Measurements from ENCODE around the gene BBOX1.
"Not testable (repeated sequence)": the region's sequence is repeated elsewhere in the genome, so short reads cannot be mapped to it uniquely, and the experiment has no call there.

BBOX1 gene

DNA sequence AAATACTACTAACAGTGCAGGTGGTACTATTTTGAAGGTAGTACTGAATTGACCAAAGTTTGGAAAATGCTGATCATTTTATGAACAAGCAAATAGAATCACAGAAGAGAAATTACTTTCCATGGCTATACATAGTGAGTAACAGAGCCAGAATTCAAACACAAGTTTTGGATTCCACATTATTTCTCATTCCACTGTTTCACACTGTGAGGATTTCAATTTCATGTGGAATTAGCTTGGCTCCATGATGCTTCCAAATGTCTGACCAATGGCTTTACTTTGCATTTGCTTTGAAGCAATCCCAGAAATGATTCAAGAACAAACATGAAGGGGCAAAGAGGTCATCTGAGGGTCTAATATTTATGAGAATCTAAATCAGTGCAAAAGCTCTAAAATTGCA lies 98.1 kb downstream of the BBOX1 start:
- DNase-seq, result no peak

DNA sequence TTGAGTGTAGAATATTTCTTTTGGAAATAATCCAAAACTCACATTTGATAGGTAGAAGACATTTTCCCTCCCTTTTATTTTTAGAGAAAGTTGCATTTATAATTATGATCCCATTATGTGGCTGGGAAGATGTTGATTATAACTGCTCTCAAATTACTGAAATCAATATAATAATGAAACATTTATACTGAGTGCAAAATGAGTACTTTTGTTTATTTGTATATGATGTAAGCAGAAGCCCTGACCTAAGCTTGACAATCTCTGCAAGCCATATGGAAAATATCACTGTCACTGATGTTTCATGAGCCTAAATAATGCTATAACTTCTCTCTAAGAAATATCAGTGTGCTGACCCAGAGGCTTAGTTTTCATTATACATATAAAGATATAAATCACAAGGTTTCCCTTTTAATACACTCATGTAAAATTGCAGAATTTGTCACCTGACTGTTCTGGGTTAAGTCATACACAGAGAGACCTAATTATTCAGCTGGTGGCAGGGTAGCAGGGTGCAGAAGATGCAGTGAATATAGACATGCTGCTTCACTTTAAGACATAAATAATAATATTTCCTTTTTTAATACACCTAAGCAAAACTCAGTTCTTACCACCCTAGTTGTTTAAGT lies 99.2 kb downstream of the BBOX1 start:
- DNase-seq, result no peak

DNA sequence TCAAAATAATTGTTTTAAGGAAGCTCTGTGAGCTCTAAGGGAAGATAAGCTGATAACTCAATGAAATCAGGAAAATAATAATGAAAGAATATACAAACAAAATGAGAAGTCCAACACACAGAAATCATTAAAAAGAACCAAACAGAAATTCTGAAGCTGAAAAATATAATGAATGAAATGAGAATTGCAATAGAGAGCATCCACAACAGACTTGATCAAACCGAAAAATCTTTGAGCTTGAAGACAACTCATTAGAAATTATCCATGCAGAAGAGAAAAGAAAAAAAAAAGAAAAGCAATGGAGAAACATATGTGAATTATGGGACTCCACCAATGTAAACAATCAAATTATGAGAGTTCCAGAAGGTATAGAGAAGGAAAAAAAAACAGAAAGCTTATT lies 101.0 kb downstream of the BBOX1 start:
- DNase-seq, result no peak

DNA sequence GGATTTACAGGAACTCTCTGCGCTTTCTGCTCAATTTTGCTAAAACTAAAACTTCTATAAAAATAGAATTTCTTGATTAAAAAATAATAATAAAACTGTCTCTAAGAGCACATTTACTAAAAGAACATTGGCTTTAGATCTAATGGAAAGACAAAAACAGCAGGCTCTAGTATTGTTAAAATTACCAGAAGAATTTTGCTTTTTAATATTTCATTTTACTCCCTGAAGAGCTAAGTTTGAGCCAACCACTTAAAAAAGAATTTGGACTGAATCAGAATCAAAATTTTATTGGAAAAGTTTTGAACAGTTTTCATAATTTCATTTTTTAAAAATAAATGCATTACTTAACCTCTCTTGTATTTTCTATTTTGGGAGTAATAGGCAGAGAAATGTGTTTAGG lies 107.3 kb downstream of the BBOX1 start:
- no peak for DNase-seq

DNA sequence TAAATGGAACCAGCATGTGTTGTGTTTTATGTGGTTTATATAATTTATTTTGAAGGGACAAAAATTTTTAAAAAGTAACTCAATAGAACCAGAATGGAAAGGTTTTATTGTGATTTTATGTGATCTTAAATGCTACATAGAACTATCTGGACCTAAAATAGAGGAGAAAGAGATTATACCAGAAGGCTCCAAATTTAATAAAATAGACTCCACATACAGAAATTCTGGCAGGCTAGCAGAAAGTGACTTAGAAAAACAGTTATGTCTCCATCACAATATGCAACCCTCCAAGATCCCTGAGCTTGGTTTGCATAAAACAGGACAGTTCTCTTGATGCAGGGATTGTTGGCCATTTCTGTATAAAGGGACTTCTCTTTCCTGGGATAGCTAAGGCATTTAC lies 107.9 kb downstream of the BBOX1 start:
- DNase-seq, result no peak

DNA sequence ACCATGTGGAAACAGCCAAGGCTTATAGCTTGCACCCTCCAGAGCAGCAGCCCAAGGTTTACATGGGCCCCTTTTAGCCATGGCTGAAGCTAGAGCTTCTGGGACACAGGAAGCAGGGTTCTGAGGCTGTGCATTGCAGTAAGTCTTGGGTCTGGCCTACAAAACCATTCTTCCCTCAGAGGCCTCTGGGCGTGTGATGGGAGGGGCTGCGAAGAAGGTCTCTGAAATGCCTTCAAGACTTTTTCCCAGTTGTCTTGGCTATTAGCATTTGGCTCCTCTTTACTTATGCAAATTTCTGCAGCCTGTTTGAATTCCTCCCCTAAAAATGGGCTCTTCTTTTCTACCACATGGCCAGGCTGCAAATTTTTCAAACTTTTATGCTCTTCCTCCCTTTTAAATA lies 109.5 kb downstream of the BBOX1 start:
- DNase-seq, result no peak

DNA sequence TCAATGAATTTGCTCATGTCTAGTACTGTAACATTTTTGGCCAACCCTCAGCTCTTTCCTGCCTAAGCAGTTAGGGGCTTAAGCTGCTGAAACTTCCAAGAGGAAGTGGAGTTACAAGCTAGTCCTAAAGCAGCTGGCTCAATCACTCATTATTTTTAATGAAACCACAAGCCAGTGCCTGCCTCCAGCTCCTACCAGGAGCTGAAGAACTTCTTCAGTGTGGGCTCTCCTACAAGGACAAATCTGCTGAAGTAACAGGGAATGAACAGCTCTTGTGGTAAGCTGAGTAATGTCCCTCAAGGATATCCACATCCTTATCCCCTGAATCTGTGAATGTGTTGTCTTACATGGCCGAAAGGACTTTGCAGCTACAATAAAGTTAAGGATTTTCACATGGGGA lies 112.5 kb downstream of the BBOX1 start:
- no peak for DNase-seq

DNA sequence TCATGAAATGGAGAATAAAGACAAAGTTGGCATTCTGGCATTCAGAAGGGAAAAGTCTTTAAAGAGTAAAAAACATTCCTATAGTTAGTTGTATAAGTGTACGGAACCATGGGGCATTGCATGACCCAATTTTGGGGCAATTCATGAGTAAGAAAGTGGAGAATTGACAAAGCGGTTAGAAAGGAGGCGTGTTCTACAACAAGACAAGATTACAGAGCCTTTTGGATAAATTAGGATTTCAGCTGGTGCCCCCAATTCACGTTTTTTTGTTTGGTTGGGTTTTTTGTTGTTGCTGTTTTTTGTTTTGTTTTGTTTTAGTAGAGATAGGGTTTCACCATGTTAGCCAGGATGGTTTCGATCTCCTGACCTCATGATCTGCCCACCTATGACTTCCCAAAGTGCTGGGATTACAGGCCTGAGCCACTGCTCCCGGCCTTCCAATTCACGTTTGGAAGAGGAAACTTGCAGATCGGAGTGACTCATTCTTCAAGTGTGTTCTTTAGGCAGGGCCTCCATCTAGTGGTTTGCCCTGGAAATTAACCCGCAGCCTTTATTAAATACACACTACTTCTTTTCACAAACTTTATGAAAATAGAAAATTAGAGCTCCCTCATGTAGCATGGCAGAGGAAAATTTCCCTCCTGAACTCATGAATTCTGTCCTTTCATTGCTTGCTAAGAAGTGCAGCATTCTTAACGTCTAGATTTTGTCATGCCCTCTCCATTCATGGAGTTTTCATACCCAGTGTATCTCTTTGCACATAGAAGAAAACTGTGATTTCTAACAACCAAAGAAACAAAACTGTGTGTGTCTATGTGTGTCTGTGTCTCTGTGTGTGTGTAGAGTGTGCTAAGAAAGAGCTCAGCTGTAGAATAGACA lies 118.1 kb downstream of the BBOX1 start:
- peak; percentile 82 for DNase-seq

DNA sequence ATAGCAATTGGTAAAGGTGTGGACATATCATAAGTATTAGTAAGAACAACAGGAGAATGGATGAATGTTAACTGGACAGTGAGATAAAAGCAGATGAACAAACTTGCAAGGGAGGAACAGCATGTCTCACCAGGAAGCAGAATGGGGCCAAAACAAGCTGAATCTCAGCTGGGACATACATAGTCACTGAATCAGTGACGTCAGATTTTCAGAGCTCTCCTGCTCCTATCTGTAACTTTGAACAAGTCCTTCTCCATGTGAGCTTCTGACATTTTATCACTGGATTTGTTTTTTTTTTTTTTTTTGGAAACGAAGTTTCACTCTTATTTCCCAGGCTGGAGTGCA lies 118.7 kb downstream of the BBOX1 start:
- no peak for DNase-seq

DNA sequence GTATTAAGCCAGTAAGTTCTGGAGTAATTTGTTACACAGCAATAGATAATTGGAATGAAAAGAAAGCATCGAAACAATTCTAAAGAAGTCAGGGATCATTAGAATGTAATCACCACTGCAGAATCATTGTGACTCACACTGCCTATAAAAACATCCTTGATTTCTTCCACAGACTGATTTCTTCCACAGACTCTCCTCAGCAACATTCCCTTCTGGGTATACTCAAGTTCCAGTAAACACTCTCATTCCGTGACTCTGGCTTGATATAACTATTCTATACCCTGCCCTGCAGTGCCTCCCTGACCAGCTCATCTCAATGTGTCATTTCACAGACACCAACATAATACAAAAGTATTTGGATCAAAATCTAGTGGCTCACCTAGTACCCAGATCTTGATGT lies 120.5 kb downstream of the BBOX1 start:
- no peak for DNase-seq

DNA sequence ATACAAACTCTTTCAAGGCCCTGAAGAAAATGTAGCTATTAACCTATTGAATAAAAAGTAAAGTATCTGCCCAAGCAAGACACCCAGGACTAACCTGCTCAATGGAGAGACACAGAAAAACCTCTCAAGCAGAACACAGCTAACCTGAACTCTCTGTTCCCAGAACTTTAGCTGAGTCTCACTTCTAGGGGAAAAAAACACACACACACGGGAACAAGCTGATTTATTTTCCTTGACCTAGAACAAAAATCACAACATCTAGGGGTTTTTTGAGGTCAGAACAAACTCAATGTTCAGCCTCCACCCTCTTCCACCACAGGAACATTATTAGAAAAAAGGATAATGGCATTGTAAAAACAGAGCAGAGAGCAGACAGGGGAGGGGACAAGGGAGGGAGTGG lies 121.6 kb downstream of the BBOX1 start:
- DNase-seq, result no peak

DNA sequence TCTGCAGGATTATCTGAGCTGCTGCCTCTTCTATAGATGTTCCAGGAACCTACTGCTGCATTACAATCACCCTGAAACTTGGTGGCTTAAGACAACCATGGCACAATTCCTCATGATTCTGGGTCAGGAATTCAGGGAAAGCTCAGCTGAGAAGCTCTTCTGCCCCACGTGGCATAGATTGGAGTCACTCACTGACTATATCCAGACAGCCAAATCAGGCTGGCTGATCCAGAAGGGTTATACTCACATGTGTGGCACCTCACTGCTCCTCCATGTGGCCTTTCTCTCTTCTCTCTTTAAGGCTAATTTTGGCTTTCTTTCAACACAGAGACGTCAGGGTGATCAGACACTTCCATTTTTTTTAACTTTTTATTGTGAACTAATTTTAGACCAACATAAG lies 125.5 kb downstream of the BBOX1 start:
- no peak for DNase-seq

DNA sequence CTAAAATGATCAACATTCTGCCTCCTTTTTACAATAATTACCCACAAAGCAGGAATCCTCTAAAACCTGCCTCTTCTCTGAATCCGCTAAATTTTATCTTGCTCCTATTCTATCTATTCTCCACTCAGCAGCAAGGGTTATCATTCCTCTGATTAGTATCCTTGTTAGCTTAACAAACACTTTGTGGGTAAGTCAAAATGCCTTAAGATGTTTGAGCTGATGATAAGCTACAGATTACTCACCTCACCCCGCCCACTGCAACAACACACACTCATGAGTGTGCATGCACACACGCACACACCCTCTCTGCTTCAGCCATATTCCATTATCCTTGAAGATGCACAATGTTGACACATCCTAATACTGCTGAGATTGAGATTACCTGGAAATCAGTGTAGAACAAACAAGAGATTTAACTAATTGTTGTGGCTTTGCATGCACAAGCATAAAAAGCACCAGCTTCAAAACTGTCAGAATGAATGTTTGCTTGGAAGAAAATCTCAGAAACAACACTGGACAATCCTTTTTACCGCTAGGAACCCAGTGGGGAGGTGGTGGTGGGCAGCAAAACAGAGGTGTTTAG lies 130.9 kb downstream of the BBOX1 start:
- no peak for DNase-seq

DNA sequence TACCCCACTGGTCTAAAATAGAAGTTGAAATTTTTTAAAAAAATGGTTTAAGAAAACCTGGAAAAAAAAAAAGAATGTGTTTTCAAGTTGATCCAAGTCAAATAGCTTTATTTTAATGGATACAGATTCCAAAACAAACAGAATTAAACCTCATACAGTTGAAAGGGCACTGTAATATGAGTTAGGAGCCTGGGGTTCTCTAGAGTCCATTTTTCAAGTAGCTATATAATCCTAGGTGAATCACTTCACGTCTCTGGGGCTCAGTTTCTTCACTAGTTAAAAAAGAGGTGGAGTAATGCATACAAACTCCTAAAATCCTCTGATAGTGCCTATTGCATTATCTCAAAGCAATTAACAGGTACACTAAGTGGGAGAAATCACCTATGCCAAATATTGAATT lies 132.9 kb downstream of the BBOX1 start:
- no peak for DNase-seq

DNA sequence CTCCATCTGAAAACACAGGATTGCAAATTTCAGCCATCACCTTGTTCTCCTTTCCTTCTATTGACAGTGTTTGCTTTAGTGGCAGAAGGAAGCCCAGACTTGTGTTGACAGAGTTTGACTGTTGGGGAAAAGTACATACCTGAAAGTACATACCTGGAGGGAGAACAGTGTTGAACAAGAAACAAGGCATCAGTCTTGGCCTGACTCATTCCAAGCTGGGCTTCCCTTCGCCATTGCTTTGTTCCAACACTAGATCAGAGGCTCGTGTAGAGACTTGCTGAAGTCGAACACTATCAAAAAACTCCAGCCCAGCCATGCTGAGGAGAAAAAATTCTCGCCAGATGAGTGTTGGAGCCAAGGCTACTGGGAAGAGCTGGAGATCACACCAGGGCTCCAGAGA lies 133.4 kb downstream of the BBOX1 start:
- no peak for DNase-seq

DNA sequence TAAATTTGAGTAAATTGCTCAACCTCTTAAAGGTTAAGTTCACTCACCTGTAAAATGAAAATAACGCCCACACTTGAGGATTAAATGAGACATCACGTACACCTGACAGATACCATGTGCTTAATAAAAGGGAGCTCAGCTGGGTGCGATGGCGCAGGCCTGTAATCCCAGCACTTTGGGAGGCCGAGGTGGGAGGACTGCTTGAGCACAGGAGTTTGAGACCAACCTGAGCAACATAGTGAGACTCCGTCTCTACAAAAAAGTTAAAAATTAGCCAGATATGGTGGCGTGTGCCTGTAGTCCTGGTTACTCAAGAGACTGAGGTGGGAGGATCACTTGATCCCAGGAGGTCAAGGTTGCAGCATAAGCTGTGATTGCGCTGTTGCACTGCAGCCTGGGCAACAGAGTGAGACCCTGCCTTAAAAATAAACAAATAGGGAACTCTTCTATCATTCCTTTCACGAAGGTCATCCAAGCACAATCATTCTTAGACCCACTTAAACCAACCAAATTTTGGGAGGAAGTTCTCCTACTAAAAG lies 134.1 kb downstream of the BBOX1 start:
- DNase-seq, result no peak

DNA sequence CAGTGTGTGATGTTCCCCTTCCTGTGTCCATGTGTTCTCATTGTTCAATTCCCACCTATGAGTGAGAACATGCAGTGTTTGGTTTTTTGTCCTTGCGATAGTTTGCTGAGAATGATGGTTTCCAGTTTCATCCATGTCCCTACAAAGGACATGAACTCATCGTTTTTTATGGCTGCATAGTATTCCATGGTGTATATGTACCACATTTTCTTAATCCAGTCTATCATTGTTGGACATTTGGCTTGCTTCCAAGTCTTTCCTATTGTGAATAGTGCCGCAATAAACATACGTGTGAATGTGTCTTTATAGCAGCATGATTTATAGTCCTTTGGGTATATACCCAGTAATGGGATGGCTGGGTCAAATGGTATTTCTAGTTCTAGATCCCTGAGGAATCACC lies 134.9 kb downstream of the BBOX1 start:
- DNase-seq, result not testable (repeated sequence)
